HTR-8/SVneo (cell line): ENCODE data around the gene AP1B1.
"Not testable (repeated sequence)": the region's sequence is repeated elsewhere in the genome, so short reads cannot be mapped to it uniquely, and the experiment has no call there.

Experiments used
- DNase-seq: peaks from one replicate; pipeline ENCODE4 v3.0.0; 2011; ENCODE audit warnings: low spot score, mixed read lengths; ENCODE audit not compliant: insufficient read length
- FAIRE-seq: peaks from 2 replicates; lab custom pipeline; 2011; peaks lifted over from hg19 to GRCh38; lab: Jason Lieb, UNC

AP1B1 gene

DNA sequence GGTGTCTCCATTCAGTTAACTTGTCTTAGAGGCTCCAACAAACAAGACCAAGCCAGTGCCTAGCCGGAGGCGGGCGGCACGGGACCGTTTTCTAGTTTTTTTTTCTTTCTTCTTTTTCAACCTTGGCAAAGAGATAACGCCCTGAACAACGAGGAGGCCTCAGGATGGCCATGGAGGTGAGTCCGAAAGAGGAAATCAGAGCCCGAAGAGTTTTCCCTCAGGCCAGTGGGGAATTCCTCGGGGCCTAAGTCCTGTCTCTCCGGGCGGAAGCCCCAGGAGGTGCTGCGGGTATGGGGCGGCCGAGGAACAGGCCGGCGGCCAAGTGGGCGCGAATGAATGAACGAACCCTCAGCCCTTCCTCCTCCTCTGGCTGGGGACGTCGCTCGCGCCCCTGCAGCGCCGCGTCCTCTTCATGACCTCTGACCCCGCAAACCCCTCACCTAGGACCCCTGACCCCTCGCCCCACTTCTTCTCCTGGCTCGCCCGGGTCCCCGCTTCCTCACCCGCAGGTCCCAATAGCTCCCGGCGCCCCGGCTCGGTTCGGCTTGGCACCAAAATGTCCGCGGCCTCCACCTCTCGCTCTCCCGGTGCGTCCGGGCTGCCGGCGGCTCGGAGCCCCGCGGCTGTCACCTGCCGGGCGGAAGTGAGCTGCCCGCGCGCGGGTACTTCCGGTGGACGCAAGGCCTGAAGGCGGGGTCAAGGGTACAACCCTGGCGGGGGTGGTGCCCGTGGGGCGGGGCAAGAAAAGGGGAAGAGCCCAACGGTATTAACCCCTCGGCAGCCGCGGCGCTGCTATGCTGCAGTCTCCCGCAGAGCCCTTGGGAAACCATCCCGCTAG, at the start of gene AP1B1:
TSS of gene AP1B1 (minus strand) at position 650 of the 838 bp plus-strand sequence. CDS start 21,327 bp downstream, outside the sequence.
- no peak for FAIRE-seq
- DNase-seq, result peak; percentile 84

DNA sequence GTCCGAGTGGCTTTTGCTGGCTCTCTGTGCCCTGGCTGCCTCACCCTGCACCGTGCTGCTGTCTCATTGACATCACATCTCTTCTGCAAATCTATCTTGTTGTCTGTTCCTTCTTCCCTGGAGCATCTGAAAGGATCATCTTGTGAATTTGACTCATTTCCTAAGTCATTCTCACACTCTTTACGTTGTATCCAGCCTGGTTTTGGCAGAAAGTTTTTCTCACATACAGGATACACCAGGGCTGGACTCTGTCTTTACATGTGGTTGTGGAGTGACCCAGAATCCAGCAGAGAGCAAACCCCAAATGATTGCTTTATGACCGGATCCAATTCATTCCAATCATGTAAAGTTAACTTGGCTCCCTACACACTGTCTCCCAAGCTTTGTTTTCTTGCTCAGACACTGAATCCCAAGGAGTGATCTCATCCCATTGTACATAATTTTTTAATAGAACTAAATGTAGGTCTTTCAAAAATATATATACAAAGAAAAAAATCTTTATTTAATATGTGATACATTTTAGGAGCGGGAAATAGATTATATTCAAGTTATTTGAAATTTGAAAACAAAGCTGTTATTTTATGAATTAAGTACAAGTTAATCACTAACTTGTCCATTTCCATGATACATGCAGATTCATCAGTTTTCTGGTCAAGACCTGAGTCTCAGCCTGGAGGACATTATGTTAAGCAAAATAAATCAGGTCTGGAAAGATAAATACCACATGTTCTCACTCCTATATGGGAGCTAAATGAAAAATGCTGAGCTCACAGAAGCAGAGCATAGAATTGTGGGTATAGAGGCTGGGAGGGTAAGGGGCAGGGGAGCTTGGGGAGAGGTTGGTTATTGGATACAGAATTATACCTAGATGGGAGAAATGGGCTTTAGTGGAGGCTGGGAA, 47.1 kb upstream of the AP1B1 start:
- FAIRE-seq (no peak), DNase-seq (no peak)

DNA sequence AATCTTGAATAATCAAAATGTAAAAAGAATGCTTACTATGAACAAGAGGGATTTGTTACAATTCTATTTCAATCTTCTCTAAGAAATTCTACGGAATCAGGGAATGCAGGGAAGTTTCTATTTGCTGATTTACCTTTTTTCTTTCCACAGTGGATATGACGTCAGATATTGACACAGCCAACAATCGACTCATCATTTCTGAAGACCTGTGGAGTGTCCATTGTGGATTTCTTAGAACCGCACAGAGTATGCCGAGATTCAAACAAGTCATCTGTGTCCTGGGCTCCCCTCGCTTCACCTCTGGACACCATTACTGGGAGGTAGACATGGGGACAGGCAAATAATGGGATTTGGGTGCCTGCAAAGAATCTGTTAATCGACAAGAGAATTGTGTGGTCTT, 45.9 kb upstream of the AP1B1 start:
- DNase-seq (no peak), FAIRE-seq (no peak)

DNA sequence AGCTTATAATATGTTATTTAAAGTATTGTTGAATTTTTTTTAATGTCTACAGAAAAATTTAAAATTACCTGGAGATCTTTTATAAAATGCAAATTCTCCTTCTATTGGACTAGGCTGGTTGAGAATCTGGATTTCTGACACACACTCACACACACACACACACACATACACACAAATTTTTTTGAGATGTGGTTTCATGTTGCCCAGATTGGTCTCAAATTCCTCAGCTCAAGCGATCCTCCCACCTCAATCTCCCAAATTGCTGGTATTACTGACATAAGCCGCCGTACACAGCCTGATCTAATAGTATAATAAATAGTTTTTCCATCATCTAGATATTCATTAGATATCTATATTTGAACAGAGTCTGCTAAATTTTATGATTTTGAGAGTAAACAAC, 45.5 kb upstream of the AP1B1 start:
- DNase-seq (no peak), FAIRE-seq (no peak)

DNA sequence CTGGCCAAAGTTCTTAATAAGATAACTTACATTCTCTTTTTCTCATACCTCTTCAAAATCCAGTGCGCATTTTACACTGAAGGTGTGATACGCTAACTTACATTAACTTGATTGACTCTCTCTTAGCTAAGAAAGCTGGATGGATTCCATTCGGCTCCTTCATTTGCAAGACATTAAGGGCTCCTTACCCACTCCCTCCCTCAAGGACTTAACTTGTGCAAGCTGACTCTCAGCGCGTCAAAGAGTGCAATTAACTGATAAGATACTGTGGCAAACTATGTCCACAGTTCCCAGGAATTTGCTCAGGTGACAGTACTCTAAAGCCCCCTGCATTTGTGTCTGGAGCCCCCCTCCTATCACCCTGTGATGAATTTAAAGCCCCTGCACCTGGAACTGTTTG, 43.6 kb upstream of the AP1B1 start:
- DNase-seq (no peak), FAIRE-seq (no peak)

DNA sequence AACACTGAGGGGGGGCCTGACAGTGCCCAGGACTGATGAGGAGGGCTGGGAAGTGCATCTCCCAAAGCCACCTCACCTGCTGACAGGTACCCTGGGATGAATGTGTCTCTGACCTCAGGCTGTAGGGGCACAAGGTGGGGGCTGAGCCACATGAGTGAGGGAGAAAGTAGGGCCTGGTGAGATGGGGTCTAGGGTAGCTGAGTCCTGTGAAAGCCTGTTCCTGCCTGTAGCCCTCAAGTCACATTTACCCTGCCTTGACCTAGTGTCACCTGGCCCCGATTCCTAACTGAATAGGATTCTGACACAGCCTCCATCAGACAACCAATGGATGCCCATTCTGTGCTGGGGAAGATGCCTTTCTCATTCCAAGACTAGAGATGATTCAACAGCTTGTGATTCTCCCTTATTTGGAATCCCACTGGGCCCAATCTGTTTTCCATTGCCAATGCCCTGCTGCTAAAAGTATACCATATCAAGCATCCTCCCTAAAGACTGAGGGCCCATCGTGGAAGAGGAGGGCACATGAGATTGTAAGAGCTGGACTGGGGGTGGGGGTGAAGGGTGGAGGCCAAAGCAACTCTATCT, 38.9 kb upstream of the AP1B1 start:
- DNase-seq (no peak), FAIRE-seq (no peak)

DNA sequence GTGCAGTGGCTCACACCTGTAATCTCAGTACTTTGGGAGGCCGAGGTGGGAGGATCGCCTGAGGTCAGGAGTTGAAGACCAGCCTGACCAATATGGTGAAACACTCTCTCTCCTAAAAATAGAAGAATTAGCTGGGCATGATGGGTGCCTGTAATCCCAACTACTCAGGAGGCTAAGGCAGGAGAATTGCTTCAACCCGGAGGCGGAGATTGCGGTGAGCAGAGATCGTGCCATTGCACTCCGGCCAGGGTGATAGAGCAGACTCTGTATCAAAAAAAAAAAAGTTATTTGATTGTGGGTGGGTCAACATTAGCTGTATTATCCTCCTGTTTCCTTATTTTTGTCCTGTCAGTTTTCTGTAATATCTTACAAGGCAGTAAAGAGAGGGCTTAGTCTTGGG, 38.1 kb upstream of the AP1B1 start:
- no peak for FAIRE-seq

DNA sequence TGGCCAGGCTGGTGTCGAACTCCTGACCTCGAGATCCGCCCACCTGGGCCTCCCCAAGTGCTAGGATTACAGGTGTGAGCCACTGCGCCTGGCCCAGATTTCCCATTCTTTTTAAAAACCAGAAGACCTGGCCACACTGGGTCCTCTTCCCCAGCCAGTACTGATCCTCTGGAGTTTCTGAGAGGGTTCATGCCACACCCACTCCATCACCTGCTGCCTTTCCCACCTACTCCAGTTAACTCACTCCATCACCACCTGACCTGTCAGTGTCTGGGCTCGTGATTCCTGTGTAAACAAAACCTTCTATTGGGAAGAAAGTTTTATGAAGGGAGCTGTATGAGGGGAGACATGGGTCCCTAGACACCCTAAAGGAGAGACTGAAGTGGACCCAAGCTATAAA, 30.3 kb upstream of the AP1B1 start:
- not testable (repeated sequence) for FAIRE-seq

More for the DNA sequence above, 38.1 kb upstream of the AP1B1 start:
- DNase-seq, result no peak

DNA sequence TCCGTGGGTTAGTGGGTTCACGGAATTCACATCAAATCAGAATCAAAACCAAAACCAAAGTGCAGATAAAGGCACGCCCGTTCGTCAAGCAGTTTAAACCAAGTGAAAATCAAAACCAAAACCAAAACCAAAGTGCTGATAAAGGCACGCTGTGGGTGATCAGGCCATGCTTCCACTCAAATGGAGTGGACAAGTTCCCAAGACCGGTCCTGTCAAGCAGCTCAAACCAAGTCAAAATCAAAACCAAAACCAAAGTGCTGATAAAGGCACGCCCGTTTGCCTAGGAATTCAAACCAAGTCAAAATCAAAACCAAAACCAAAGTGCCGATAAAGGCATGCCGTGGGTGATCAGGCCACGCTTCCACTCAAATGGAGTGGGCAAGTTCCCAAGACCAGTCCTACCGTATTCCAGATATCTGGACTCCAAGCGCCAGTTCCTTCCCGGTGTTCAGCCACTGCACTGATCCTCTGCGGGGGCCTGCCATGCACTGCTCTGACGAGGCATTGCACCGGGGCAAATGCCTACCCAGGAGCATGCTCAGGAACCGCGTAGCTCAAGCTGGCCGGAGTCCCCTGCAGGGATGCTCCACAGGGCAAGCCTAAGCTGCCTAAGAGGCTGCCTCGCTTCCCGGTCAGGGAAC, 26.7 kb upstream of the AP1B1 start:
- DNase-seq, FAIRE-seq: not testable (repeated sequence)

More for the DNA sequence above, 30.3 kb upstream of the AP1B1 start:
- DNase-seq, result not testable (repeated sequence)

DNA sequence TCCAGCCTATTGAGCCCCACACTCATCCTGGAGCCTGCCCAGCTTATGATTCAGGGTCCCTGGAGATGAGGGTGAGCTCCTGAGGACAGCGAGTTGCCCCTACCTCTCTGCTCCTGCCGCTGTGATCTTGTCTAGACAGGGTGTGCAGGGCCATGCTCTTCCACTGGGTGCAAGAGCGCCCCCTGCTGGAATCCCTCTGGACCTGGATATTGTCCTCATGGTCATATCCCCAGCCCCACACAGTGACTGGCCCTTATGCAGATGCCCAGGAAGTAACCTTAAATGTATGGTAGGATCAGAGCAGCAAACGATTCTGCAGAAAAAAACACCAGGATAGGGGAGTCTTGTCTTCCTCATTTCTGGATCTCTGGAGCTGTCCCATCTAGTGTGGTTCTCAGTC, 24.4 kb upstream of the AP1B1 start:
- FAIRE-seq, DNase-seq: not testable (repeated sequence)

DNA sequence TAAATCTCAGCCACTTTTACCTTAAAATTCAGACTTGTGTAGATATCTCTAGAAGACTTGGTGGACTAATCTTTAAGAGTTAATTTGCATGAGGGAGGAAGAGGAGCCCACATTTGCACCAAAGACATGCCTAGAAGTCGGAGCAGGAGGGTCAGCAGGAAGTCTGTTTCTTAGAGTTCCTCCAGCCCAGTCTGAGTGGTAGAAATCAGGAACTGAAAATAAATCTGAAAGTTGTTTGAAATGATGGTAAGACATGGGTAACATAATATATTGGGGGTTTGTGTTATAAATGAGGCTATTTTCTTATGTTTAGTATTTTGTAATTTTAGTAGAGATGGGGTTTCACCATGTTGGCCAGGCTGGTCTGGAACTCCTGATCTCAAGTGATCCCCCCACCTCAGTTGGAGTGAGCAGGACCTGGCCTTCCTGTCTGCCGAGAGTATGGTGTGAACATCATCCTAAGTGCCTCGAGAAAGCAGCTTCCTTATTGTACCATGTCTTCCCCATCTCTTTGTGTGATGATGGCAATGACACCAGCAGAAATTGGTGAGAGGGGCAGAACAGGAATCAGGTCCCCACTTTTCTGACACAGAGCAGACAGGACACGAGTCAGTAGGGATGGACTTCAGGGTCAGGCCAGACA, 23.3 kb upstream of the AP1B1 start:
- peak; percentile 71 for FAIRE-seq
- DNase-seq, result not testable (repeated sequence)

DNA sequence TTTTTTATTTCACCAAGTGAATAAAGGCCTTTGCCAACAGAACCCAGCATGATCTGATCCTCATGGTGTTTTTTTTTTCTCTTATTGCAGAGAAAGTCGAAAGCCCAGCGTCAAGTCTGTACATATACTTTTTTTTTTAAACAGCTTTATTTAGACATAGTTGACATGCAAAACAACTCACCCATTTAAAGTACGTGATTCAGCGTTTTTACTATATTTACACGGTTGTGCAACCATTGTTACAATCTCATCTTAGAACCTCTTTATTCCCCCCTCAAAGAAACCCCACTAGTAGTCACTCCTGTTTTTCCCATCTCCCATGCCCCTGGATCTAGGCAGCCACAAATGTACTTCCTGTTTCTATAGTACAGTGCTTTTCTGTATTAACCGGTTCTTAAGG, 20.6 kb upstream of the AP1B1 start:
- FAIRE-seq (no peak), DNase-seq (no peak)

DNA sequence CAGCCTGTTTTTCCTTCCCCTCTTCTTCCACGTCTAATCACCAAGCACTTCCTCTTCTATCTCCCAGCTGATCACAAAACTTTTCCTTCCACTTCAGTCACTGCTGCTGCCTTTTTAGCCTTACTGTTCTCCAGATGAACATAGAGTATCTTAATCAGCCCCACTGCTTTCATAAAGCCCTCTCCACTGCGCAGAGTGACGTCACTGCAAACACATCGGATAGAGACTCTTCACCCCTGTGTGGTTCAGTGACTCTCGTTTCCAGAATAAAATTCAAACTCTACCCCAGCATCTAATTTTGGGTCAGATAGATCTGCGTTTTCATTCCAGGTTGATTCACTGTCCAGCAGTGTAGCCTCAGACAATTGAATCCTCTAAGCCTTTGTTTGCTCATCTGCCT, 13.2 kb upstream of the AP1B1 start:
- FAIRE-seq, result not testable (repeated sequence)

DNA sequence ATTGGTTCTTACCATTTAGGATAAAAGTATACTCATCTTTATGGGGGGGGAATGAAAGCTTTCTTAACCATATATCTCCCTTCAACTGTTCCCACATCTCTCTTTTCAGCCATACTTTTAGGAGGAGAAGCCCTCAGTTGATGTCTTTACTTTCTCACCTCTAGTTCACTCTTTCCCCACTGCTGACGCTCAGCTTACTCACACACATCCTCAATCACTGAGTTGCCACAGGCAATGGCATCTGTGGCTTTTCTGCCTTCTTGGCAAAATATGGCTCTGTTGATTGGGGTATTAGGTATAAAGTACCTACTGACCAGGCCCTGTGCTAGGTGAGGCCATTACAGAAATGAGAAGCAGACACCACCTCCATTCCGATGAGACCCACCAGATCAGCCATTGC, 12.2 kb upstream of the AP1B1 start:
- FAIRE-seq (no peak), DNase-seq (no peak)

More for the DNA sequence above, 13.2 kb upstream of the AP1B1 start:
- DNase-seq, result not testable (repeated sequence)

DNA sequence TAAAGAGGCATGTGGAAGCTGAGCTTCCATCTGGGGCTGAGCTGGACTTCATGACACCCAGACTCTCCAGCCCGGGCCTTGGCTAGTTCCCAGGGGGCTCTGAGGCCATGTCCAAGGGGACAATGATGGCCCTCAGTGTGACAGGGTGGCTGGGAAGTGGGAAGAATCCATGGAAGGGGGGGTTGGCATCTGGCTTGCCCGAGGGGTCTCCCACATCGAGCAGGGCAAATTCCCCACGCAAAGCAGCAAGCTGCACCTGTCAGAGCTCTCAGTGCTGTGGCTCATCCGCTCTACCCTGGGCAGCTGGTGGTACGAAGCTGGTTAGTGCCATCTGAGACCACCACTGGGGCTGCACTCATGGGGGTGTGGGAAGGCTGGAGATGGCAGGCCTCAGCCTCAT, 9.4 kb upstream of the AP1B1 start:
- FAIRE-seq, result no peak

DNA sequence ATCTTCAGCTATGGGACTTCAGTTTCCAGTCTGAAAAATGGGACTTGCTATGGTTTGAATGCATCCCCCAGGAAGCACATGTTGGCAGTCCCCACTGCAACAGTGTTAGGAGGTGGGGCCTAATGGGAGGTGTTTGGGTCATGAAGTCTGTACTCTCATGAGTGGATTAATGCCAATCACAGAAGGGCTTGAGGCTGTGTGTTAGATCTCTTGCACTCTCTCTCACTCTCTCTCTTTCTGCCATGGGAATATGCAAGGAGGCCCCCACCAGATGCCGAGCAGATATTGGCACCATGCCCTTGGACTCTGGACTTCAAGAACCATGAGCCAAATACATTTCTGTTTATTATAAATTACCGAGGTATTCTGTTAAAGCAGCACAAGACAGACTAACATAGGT, 7.8 kb upstream of the AP1B1 start:
- no peak for DNase-seq
- FAIRE-seq, result no peak

More for the DNA sequence above, 9.4 kb upstream of the AP1B1 start:
- no peak for DNase-seq

DNA sequence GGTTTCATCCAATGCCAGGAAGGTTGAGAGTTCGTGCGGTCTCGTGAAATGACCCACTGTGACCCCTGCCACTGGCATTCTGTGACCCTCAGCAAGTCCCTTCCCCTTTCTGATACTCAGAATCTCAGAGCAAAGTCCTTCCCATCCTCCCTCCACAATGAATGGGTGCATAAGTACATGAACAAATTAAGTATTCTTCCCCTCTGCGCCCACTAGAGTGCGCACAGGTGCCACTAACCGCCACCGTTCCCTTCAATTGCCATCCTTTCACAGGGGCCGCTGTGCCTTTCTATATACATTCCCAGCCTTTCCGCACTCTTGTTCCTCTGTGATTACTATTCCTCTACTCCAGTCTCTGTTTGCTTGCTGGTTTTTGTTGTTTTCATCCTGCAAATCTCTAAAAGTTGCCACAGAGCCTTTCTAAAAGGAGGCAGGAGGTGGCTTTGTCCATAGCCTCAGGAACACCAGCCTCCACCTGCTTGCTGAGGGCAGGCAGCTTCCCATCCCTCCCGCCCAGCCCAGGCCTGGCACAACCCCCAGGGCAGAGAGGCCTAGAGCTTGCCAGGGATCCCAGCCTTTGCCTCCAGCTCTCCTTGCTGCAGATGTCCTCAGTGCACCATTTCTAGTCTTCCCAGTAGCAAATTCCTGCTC, 6.7 kb upstream of the AP1B1 start:
- DNase-seq (peak; percentile 64), FAIRE-seq (no peak)

DNA sequence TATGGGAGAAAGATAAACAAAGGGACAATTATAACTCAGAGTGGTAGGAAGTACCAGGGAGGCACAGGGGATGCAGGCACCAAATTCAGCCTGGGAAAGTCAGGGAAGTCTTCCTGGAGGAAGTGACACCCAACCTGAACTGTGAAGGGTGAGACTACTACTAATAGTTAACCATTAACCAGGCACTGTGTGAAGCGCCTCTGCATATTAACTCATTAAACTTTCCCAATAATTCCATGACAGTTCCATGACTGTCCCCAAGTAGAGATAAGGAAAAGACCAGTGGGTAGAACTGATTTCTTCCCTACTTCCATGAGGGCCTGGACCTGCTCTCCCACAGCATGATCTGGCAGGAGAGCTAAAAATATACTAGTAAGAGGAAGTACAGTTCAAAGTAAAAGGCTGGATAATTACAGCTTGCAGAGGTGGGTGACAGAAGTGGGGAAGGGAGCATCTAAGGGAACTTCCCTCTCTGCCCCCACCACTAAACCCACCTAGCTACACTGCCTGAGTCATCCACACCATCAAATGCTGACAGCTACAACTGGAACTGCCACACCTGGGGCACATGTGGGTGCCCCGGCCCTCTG, 4.7 kb upstream of the AP1B1 start:
- FAIRE-seq (no peak), DNase-seq (no peak)

DNA sequence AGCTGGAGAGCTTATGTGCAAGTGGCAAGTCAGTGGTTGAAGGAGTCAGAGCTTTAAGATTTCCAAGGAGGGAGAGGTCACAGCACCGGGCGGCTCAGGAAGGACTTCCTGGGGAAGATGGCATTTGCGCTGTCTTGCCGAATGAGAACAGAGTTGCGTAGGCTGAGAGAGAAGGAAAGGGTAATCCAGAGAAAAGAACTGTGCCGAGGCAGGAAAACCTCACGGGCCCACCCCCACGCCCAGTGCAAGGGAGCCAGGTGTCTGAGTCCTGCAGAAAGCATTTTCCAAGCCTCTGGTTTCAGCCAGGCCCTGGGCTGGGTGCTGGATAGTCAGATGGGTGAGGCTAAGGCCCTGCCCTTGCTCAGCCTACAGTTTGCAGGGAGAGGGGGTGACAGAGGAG, 3.2 kb upstream of the AP1B1 start:
- FAIRE-seq (no peak), DNase-seq (no peak)
